HG03521 (cell line): ENCODE measurements around the gene INTS12.
"Not testable (repeated sequence)": the region's sequence is repeated elsewhere in the genome, so short reads cannot be mapped to it uniquely, and the experiment has no call there.

Source experiments
- ATAC-seq: cut with Tn5 transposase; IDR thresholded peaks from one replicate; pipeline ENCODE4 v1.9.1; 2021; ENCODE audit warnings: mild to moderate bottlenecking, moderate library complexity; ENCODE audit not compliant: unreplicated experiment

The INTS12 gene, protein sequence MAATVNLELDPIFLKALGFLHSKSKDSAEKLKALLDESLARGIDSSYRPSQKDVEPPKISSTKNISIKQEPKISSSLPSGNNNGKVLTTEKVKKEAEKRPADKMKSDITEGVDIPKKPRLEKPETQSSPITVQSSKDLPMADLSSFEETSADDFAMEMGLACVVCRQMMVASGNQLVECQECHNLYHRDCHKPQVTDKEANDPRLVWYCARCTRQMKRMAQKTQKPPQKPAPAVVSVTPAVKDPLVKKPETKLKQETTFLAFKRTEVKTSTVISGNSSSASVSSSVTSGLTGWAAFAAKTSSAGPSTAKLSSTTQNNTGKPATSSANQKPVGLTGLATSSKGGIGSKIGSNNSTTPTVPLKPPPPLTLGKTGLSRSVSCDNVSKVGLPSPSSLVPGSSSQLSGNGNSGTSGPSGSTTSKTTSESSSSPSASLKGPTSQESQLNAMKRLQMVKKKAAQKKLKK

DNA sequence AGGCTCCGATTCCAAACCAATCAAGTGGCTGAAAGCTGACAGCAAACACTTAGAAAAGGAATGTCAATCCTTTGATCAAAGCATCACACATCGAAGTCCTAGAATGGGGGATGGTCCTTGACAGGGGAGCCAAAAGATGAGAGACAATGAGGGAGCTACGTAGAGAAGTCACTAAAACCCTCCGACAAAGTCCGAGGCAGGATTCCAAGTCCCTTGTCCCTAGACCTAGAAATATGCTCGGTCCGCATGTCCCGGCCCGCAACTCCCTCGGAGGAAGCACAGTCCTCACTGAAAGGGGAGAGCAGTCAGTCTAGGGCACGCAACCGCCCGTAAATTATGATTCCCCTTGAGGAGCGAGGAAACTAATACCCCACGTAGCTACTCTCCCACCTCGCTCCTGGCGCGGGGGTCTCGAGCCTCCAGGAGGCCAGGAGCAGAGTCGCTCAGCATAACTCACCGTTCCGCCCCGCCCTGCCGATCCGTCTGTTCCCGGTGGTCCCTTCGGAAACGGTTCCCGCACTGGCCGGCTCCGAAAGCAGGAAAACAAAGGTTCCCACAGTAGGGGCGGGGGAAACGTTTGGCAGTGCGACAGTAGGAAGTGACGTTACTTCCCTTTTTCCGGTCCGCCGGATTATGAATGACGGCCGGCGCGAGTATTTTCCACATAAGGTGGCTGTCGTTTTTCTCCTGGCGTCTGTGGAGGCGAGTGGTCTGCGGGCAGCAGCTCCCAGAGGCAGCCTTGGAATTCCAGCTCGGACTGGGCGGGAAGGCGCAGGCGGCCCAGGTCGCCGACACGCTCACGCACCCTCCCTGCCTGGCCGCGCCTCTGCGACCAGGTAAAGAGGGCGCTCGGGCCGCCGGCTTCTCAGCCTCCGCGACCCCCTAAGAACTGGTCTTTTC lies at the start of gene INTS12, which contains the start of gene GSTCD:
TSS of gene INTS12 (minus strand) at position 509 of the 900 bp plus-strand sequence. CDS start 8,684 bp downstream, outside the sequence.
TSS of gene GSTCD (plus strand) at position 604 of the 900 bp plus-strand sequence. CDS start 8,830 bp downstream, outside the sequence.
- peak; percentile 80 for ATAC-seq

DNA sequence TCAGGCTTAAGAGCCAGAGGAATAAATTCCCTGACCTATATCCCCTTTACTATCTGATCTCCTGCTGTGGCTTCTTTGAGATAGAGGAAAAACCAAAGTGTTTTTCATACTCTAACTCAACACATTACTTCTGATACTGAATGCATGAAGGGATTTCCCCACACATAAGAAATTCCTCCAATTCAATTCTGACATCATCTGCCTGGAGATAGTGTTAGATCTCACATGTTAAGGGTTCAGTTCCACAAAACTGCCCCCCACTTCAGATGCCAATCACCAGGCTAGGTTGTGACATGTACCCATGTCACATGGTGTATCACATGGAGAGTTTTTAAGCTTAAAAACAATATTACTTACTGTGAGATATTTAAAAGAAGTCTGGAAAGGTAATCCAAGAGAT lies 46.9 kb upstream of the INTS12 start:
- no peak for ATAC-seq

DNA sequence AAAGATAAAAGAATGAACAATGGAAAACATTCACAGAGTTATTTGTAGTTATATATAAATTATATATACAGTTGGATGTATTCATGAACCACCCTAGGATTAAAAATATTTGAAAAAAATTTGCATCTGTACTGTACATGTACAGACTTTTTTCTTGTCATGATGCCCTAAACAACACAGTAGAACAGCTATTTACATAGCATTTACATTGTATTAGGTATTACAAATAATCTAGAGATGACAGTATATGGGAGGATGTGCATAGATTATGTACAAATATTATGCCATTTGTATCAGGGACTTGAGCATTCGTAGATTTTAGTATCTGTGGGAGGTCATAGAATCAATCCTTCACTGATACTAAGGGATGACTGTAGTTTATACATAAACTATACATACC lies 44.9 kb upstream of the INTS12 start:
- ATAC-seq, result no peak

DNA sequence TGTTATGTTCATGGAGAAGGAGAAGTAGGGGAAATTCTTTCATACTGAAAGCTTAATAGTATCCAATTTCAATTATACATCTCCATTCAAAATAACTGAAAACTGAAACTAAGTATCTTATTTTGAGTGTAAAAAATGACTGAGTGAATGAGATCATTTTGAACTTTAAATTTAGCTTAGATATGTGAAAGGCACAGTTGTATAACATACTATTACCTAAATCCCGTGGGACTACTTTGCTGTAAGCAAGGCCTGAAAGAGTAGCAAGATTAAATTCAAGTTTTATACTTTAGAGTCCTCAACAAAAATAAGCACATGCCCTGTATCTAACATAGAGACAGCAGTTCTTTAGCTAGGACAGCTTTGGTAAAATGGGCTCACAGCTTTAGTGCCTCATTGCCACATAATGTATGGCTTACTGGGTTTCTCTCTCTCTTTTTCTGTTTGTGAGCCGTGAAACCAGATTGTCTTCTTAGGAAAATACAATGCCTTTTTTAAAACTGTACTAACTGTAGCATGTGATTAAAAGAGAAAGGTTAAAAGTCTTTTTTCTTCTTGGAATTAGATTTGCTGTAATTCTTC lies 43.3 kb upstream of the INTS12 start:
- ATAC-seq, result no peak

DNA sequence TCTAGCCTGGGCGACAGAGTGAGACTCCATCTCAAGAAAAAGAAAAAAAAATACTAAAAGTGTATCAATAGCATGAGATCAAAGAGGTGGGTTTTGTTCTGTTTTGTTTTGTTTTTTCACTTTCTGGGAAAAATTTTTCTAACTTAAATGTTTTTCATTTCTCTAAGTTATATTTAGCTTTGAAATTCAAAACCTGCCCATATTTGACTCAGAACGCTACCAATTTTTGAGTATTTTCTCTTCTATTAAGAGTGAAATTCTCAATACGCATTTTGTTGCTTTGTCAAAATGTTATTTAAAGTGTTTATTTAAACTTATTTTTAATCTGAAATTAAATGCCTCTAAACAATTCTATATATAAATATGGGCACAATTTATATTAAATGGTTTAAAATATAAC lies 39.7 kb upstream of the INTS12 start:
- no peak for ATAC-seq

DNA sequence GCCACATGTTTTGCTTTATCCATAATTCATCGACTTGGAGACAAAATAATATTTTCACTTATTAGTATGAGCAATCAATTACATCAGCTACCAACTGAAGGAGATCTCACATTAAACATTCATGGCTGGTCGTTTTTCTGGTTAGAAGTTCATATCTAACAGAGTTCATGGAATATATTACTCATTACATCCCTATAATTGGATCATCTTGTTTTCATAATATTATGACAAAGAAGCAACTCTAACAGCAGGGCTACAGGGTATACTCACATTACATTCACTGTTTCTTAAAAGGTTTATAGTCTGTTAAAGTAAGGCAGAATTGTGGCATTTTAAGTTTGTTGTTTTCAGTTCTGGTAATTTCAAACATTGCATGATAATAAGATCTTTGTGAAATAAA lies 33.1 kb upstream of the INTS12 start:
- no peak for ATAC-seq

DNA sequence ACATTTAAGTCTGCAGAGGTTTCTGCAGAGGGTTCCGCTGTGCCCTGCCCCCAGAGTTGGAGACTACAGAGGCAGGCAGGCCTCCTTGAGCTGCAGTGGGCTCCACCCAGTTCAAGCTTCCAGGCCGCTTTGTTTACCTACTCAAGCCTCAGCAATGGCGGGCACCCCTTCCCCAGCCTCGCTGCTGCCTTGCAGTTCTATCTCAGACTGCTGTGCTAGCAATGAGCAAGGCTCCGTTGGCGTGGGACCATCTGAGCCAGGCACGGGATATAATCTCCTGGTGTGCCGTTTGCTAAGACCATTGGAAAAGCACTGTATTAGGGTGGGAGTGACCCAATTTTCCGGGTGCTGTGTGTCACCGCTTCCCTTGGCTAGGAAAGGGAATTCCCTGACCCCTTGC lies 26.7 kb upstream of the INTS12 start:
- not testable (repeated sequence) for ATAC-seq

DNA sequence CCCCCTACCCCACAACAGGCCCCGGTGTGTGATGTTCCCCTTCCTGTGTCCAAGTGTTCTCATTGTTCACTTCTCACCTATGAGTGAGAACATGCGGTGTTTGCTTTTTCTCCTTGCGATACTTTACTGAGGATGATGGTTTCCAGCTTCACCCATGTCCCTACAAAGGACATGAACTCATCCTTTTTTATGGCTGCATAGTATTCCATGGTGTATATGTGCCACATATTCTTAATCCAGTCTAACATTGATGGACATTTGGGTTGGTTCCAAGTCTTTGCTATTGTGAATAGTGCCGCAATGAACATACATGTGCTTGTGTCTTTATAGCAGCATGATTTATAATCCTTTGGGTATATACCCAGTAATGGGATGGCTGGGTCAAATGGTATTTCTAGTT lies 21.4 kb upstream of the INTS12 start:
- not testable (repeated sequence) for ATAC-seq

DNA sequence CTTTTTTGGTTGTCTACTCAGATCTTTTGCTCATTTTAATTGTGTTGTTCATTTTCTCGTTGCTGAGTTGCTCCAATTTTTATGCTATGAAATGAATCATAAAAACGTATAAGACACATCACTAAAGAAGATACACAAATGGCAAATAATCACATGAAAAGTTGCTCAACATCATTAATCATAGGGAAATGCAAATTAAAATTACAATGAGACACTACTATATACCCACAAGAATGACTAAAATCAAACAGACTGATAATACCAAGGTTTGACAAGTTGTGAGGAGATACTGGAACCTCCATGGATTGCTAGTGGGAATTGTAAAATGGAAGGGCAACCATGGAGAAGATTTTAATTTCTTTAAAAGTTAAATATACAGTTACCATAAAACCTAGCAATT lies 17.1 kb upstream of the INTS12 start:
- ATAC-seq, result no peak

DNA sequence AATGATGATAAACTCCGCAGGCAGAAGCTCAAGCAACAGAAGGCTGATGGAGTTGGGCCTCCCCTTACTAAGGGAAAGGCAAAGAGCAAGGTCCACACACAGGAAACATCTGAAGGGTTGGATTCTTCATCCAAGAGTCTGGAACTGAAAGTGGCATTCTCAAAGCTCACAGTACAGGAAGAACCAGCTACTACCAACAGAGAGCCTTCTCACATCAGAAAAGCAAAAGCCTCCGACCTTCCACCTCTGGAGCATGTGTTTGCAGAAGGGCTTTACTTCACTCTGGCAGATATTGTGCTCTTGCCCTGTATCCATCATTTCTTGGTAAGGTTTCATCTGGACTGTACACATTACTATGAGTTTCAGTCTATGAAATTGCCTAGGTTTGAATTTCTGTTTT lies 10.7 kb upstream of the INTS12 start:
- no peak for ATAC-seq

DNA sequence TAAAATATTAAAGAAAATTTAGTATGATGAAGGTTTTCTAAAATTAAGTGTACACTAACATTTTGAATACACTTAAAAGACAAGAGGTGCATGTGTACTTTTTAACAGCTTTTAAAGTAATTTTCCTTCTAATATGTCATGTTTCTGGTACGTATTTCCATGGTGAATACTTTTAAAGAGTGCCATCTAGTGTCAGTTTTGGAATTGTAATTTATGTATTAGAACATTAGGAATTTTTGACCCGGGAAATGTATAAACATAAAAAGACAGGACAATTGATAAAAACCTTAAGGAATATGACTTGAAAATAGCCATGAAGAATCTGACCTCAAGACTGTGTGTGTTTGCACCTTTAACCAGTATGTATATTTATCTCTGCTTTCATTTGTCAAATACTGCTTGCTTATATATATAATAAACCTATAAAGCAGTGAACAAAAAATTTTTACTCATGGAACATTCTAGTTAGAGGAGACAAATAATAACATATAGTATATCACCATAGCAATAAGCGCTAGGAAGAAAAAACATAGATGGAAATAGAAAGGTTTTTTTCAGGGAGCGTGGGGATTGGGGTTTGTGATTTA lies 7.3 kb upstream of the INTS12 start:
- ATAC-seq, result no peak

DNA sequence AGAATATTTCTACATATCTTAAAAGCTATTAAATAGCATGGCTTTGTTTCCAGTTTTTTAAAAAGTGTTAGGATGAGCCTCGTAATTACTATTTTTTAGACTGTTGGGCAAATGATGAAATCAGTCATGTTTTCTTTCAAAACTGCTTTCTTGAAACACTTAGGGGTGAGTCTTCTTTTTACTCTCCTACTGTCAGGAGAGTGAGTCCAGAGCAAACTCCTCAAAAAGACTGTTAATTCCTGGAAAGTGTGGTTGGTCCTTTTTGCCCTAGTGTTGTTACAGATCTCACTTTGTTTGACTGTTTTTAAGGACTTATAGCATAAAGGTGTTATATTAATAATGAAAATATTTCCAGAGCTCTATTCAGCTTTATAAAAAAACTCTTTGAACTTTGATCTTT lies 6.4 kb upstream of the INTS12 start:
- ATAC-seq, result no peak

DNA sequence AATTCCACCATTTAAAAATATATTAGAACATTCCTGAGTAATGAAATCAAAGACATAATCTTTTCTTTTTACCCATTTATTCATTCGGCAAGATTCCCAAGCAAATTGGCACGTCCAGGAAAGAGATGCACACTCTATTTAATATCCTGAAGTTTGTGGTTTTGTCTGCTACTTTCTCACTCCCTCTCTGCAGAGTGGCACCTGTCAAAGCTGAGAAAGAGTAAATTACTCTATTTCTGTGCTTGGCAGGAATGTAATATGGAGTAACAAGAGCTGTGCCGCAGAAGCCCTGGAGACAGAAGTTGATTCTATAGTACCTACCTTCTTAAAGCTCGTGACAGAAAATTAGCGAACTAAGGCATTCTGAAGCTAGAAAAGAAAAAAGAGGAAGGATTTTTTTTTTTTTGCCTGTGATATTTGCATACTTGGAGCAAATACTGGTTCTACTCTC lies 5.6 kb upstream of the INTS12 start:
- peak; percentile 57 for ATAC-seq

DNA sequence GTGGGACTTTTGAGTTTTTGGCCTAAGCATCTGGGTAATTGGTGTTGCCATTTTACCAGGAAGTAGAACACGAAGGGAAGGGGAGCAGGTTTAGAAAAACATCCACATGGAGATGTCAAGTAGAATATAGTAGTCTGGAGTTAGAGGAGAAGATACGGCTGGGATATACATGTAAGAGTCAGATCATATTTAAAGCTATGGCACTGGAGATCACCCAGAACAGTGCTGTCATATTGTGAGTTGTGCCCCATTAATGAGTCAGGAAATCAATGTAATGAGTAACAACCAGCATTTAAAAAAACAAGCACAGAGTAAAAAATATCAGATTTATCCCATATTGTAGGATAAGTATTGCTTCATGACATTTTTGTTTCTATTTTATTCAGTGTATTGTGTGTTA lies 4.3 kb upstream of the INTS12 start:
- no peak for ATAC-seq

DNA sequence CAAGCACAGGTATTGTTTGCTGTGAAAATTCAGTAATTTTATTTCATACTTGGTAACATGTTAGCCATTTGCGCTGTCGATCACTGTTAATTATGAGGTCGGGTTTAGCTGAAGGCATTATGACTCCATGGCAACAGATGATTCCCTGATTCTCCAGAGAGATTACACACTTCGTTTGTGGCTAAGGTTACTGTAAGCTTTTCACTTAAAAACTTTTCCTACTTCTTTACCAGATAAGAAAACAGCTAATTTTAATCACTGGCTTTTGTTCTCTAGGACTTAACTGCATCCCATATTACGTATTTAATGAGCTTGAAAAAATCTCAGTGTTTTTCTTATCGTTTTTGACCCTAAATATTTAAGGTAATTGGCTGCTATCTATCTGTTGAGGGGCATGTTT lies 2.2 kb upstream of the INTS12 start:
- no peak for ATAC-seq

DNA sequence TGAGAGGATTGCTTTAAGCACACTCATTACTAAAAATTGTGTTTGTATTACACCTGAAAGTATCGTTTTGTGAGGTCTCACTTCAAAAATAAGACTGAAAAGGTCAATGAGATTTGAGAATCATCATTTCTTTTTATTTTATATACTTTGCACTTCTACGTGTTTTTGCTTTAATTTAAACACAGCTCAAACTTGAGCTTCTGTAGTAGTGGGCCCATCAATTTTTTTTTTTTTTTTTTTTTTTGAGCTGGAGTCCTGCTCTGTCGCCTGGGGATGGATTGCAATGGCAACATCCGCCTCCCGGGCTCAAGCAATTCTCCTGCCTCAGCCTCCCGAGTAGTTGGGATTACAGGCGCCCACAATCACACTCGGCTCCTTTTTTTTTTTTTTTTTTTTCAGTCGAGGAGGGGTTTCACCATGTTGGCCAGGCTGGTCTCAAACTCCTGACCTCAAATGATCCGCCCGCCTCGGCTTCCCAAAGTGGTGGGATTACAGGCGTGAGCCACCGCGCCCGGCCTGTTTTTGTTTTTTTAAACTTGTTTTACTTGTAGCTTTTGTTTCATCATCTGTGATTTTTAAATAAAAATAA lies 1.6 kb upstream of the INTS12 start:
- ATAC-seq, result no peak

DNA sequence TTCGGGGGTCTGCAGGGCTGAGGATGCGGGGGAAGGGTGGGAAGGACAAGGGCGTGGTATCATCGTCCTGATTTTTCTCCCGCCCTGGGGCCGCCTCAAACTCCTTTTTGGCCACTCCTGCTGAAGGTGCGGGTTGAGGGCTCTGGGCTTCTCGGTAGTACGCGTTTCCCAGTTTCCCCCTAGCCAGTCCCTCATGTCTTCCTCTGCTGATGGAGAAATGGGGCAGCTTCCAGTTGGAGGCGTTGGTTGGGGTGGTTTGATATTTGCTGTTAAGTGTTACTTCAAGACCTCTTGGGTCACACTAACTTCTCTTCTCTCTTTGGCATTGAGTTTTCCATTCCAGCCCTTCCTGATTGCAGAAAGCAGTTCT lies 577 bp upstream of the INTS12 start:
- peak; percentile 34 for ATAC-seq

DNA sequence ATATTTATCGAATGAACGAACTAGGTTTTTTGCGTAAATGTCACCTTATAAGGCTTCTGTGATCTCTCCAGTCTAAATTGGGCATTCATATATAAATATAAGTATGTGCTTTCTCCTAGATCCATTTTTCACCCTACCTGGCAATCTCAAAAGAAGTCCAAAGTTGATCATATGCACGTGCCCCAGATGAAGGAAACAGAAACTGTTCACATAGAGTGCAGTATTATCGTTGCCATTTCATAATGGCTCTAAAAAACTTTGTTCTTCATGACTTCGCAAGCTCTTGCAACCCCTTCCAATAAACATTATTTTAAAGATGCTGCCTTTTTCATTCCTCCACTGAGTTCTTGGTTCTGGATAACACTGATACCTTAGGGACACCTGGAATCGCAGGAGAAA lies 708 bp downstream of the INTS12 start:
- no peak for ATAC-seq

DNA sequence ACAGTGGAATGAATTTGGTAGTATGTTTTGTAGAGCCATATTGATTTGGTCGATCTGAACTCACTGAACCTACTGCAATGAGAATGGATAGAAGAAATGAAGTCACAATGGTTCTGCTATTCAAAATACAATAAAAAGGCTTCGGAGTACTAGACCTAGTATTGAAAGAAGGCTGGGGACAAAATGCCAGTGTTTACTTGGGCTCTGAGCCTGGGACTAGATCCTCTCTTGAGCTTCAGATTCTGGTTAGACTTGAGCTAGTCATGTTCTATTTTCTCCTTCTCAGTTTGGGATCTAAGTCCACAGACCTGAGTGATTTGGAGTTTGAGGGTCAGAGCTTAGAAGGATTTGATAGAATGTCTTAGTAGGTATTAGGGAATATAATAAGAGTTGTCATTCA lies 9.9 kb downstream of the INTS12 start:
- ATAC-seq, result no peak

DNA sequence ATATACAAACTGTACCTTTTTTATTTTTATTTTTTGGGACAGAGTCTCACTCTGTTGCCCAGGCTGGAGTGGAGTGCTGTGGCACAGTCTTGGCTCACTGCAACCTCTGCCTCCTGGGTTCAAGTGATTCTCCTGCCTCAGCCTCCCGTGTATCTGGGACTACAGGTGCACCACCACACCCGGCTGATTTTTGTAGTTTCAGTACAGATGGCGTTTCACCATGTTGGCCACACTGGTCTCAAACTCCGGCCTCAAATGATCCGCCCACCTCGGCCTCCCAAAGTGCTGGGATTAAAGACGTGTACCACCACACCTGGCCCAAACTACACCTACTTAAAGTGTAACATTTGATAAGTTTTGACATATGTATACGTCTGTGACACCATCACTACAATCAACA lies 12.7 kb downstream of the INTS12 start:
- ATAC-seq, result not testable (repeated sequence)

DNA sequence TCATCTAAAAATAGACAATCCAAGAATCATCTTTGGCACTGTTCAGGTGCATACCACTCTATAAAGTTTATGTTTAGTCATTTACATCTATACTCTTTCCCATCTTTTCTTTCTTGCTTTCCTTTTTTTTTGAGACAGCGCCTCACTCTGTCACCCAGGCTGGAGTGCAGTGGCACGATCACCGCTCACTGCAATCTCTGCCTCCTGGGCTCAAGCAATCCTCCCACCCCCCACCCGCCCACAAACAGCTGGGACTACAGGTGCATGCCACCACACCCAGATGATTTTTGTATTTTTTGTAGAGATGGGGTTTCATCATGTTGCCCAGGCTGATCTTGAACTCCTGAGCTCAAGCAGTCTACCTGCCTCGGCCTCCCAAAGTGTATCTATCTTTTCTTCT lies 13.7 kb downstream of the INTS12 start:
- not testable (repeated sequence) for ATAC-seq
